ENCODE measurements around the gene DUSP9.

DUSP9 gene

DNA sequence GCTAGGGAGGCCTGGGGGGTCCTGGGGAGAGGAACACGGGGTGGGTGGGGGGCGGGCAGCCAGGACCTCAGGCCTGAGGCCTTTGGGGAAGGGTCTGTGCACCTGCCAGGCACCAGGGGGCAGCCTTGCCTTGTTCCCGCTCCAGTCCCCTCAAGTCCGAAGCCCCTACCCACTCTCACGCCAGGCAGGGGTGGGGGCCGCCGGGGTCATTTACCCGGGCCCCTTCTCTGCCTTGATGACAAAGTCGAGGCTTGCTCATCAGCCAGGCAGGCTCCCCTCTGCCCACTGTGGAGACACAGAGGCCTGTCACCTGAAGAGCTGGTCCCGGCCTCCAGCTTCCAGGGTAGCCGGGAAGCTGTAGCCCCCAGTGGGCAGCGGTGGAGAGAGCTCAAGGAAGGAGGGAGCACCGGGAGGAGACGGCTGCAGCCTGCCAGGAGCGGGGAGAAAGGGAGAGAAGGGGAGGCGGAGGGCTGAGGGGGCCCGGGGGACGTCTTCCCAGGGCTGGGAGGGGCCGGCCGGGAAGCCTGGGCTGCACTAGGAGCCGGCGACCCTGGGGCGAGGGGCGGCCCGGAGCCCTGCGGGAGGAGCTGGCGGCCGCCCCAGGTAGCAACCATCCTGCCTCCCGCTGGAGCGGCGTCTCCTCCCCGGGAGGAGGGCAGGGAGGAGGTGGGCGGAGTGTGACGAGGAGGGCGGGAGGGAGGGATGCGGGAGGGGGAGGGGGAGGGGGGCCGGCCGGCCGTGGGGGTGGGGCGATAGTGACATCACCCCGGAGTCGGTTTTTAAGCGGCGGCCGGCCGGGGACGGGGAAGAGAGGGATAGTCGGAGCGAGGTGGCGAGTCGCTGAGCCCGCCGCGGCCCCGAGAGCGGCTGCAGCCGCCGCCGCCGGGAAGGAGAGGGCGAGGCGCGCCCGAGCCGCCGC is 40.4 kb downstream of the DUSP9 start, which contains the start of gene SLC6A8:
TSS of gene SLC6A8 (plus strand) at position 806 of the 919 bp plus-strand sequence. CDS start 649 bp downstream, outside the sequence.
- DNase-seq (ENCODE audit: low spot score): peak; percentile 66
- in situ Hi-C loops (cut with MboI; ENCODE audit: low sequenced_read_pairs, unreplicated experiment): no loop called here
- TF ChIP-seq CTCF (IDR thresholded peaks at IDR 0.05; ENCODE audit: borderline replicate concordance, control extremely low read depth, extremely low read depth, insufficient read depth, missing control alignments): peak; percentile 27

DNA sequence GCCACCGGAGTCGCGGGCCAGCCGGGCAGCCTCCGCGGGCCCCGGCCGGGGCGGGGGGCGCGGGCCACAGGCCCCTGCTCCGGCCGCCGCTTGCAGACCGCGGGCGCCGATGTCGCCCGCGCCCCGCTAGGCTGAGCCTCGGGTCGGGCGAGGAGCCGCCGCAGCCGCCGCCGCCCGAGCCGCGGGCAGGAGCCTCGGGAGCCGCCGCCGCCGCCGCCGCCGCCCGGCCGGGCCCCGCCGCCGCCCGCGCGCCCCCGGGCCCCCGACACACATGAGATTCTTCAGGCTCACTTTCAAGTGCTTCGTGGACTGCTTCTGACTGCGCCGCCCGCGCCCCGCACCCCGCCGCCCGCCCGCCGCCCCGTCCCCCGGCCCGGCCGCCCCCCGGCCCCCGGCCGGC is 41.1 kb downstream of the DUSP9 start:
- no peak for DNase-seq (ENCODE audit: low spot score)
- TF ChIP-seq CTCF (IDR thresholded peaks at IDR 0.05; ENCODE audit: borderline replicate concordance, control extremely low read depth, extremely low read depth, insufficient read depth, missing control alignments): no peak
- in situ Hi-C loops (cut with MboI; ENCODE audit: low sequenced_read_pairs, unreplicated experiment): no loop called here

DNA sequence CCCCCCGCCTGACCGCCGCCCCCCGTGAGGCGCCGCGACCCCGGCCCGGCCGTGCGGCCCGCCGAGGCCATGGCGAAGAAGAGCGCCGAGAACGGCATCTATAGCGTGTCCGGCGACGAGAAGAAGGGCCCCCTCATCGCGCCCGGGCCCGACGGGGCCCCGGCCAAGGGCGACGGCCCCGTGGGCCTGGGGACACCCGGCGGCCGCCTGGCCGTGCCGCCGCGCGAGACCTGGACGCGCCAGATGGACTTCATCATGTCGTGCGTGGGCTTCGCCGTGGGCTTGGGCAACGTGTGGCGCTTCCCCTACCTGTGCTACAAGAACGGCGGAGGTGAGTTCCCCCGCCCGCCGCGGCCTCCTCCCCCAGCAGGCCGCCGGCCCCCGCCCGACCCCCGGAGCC is 41.5 kb downstream of the DUSP9 start:
- no peak for TF ChIP-seq CTCF (IDR thresholded peaks at IDR 0.05; ENCODE audit: borderline replicate concordance, control extremely low read depth, extremely low read depth, insufficient read depth, missing control alignments)
- in situ Hi-C loops (cut with MboI; ENCODE audit: low sequenced_read_pairs, unreplicated experiment): no loop called here
- no peak for DNase-seq (ENCODE audit: low spot score)

- DNase-seq (ENCODE audit: low spot score): no peak
- TF ChIP-seq CTCF (IDR thresholded peaks at IDR 0.05; ENCODE audit: borderline replicate concordance, control extremely low read depth, extremely low read depth, insufficient read depth, missing control alignments): no peak
- in situ Hi-C loops (cut with MboI; ENCODE audit: low sequenced_read_pairs, unreplicated experiment): no loop called here
Measured at GRCh38 chrX:153688911-153689590, 42.0 kb downstream of the DUSP9 start.

DNA sequence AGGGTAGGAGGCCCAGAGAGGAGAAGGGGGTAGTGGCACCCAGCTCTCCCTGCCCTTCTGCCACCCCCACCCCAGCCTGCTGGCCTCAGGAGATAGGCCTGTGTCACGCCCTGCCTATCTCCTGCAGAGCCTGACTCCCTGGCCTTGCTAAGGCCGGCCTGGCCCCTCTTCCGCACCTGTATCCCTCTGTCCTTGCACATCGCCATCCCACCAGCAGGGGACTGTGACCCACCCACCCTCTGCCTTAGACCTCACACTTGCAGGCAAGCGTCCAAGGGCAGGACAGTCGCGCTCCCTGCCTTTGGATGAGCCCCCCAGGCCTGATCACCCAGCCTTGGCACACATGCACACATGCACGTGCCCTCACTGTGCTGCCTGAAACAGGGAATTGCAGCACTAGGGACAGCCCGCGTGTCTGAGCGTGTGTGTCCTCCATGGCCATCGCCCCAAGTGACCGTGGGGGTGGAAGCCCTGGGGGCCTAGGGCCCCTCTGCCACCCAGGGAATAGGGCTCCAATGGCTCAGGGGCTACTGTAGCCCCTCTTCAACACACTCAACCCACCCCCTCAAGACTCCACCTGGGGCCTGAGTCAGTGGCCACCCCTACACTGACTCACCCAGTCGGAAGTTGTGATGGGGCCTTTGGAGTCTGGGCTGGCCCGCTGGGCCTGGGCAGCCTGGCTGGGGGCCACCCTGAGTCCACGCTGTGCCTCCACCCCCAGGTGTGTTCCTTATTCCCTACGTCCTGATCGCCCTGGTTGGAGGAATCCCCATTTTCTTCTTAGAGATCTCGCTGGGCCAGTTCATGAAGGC is 42.9 kb downstream of the DUSP9 start:
- no peak for DNase-seq (ENCODE audit: low spot score)

More for the DNA sequence above, 42.9 kb downstream of the DUSP9 start:
- no peak for TF ChIP-seq CTCF (IDR thresholded peaks at IDR 0.05; ENCODE audit: borderline replicate concordance, control extremely low read depth, extremely low read depth, insufficient read depth, missing control alignments)
- in situ Hi-C loops (cut with MboI; ENCODE audit: low sequenced_read_pairs, unreplicated experiment): no loop called here

Data from GM13976 (cell line).